ENCODE results near the gene GDPGP1.

Gene GDPGP1

DNA sequence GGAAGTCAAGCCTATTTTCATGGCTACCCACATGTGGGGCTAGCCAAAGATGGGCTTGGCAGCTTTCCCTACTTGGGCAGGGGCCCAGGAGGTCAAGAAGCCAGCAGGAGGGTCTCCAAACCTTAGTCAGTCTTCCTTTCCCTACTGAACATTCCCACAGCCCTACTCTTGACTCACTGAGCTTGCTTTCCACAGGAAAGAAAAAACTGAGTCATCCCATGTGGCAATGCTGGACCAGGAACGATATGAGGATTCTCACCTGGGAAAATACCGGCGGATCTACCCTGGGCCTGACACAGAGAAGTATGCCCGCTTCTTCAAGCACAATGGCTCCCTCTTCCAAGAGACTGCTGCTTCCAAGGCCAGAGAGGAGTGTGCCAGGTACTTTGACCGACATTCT lies 27.8 kb downstream of the GDPGP1 start:
- Histone ChIP-seq H3K9ac (ENCODE audit: low read length) (no peak overlapping the region), H3K79me2 (ENCODE audit: insufficient read depth, low read length) (peaks cover 10% of the 10 kb centered on the region), H3K36me3 (ENCODE audit: insufficient read depth, low read length) (no peaks in the 10 kb centered on the region; the same call in none of the 2 replicates), H3K9me2 (ENCODE audit: low read depth, low read length) (no peaks in the 10 kb centered on the region), H3K4me1 (ENCODE audit: insufficient read depth, low read length, severe bottlenecking) (peaks cover 22% of the 10 kb centered on the region), H3K4me3 (ENCODE audit: low read depth, low read length, poor library complexity, severe bottlenecking) (no peak overlapping the region), H3K4me2 (ENCODE audit: low read length) (no peak overlapping the region), H4K20me1 (ENCODE audit: insufficient read depth, low read length) (no peaks in the 10 kb centered on the region), H3K27ac (ENCODE audit: low read depth, low read length, poor library complexity, severe bottlenecking) (no peak overlapping the region), H3K27me3 (ENCODE audit: insufficient read depth, low read length) (no peaks in the 10 kb centered on the region), H3F3A (ENCODE audit: insufficient read depth, low read length) (no peaks in the 10 kb centered on the region), H3K9me3 (ENCODE audit: low read length) (no peaks in the 10 kb centered on the region), H2AFZ (ENCODE audit: low read length) (no peak overlapping the region)
- TF ChIP-seq EZH2 (IDR thresholded peaks at IDR 0.05; ENCODE audit: borderline replicate concordance, low read length) = no peak
- TF ChIP-seq, protein P1, sequence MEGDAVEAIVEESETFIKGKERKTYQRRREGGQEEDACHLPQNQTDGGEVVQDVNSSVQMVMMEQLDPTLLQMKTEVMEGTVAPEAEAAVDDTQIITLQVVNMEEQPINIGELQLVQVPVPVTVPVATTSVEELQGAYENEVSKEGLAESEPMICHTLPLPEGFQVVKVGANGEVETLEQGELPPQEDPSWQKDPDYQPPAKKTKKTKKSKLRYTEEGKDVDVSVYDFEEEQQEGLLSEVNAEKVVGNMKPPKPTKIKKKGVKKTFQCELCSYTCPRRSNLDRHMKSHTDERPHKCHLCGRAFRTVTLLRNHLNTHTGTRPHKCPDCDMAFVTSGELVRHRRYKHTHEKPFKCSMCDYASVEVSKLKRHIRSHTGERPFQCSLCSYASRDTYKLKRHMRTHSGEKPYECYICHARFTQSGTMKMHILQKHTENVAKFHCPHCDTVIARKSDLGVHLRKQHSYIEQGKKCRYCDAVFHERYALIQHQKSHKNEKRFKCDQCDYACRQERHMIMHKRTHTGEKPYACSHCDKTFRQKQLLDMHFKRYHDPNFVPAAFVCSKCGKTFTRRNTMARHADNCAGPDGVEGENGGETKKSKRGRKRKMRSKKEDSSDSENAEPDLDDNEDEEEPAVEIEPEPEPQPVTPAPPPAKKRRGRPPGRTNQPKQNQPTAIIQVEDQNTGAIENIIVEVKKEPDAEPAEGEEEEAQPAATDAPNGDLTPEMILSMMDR (IDR thresholded peaks at IDR 0.05; ENCODE audit: low read length) = no peak

DNA sequence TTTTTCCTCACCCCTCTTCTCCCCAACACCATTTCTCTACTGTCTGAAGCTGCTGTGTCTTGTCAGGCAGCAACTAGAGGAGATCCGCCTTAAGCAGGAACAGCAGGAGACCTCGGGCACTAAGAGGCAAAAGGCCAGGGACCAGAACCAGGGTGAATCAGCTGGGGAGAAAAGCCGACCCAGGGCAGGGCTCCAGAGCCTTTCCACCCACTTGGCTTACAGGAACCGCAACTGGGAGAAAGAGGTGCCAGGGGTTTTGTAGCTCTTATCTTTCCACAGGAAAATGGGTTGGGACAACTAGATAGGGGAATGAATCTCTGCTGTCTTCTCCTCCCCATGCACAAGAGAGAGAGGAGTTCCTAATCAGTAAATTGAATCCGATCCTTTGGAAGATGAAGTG lies 28.4 kb downstream of the GDPGP1 start:
- no peak overlapping the region for H2AFZ ChIP-seq (ENCODE audit: low read length)
- no peak overlapping the region for H3K9ac ChIP-seq (ENCODE audit: low read length)
- H3K4me3 ChIP-seq (ENCODE audit: low read depth, low read length, poor library complexity, severe bottlenecking) = no peak overlapping the region
- peaks cover 16% of the 10 kb centered on the region for H3K79me2 ChIP-seq (ENCODE audit: insufficient read depth, low read length)
- H3K4me2 ChIP-seq (ENCODE audit: low read length) = no peak overlapping the region
- no peaks in the 10 kb centered on the region for H3K27me3 ChIP-seq (ENCODE audit: insufficient read depth, low read length)
- H3K9me3 ChIP-seq (ENCODE audit: low read length) = no peaks in the 10 kb centered on the region
- no peaks in the 10 kb centered on the region for H3F3A ChIP-seq (ENCODE audit: insufficient read depth, low read length)
- no peak for TF ChIP-seq EZH2 (IDR thresholded peaks at IDR 0.05; ENCODE audit: borderline replicate concordance, low read length)
- TF ChIP-seq, protein P1 (IDR thresholded peaks at IDR 0.05; ENCODE audit: low read length) = no peak
- no peaks in the 10 kb centered on the region for H3K9me2 ChIP-seq (ENCODE audit: low read depth, low read length)
- H3K4me1 ChIP-seq (ENCODE audit: insufficient read depth, low read length, severe bottlenecking) = peaks cover 28% of the 10 kb centered on the region
- no peaks in the 10 kb centered on the region for H4K20me1 ChIP-seq (ENCODE audit: insufficient read depth, low read length)
- peaks cover 5% of the 10 kb centered on the region for H3K36me3 ChIP-seq (ENCODE audit: insufficient read depth, low read length)
- H3K27ac ChIP-seq (ENCODE audit: low read depth, low read length, poor library complexity, severe bottlenecking) = no peak overlapping the region

DNA sequence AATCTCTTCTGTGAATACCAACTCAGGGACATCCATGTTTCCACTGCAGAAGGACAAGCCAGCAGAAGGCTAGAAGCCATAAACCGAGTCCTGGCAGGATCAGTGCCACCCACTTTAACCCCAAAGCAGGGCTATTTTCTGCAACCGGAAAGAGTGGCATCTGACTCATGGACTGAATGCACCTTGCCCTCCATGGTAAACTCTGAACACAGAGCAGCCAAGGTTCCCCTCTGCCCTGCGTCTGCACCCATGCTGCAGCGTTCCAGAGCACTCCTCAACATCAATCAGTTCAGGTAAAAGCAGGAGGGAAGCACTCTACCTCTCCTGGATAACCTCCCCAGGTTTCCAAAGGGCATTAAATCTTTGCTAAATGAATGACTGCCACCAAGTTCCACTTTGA lies 30.7 kb downstream of the GDPGP1 start:
- H2AFZ ChIP-seq (ENCODE audit: low read length) = no peak overlapping the region
- peaks cover 32% of the 10 kb centered on the region for H3K79me2 ChIP-seq (ENCODE audit: insufficient read depth, low read length)
- H3K9me3 ChIP-seq (ENCODE audit: low read length) = no peaks in the 10 kb centered on the region
- H3K27ac ChIP-seq (ENCODE audit: low read depth, low read length, poor library complexity, severe bottlenecking) = peak overlapping the region; percentile 65
- TF ChIP-seq EZH2 (IDR thresholded peaks at IDR 0.05; ENCODE audit: borderline replicate concordance, low read length) = no peak
- TF ChIP-seq, protein P1 (IDR thresholded peaks at IDR 0.05; ENCODE audit: low read length) = no peak
- H4K20me1 ChIP-seq (ENCODE audit: insufficient read depth, low read length) = no peaks in the 10 kb centered on the region
- no peaks in the 10 kb centered on the region for H3K9me2 ChIP-seq (ENCODE audit: low read depth, low read length)
- H3K9ac ChIP-seq (ENCODE audit: low read length) = peak overlapping the region; percentile 86
- no peaks in the 10 kb centered on the region for H3F3A ChIP-seq (ENCODE audit: insufficient read depth, low read length)
- peaks cover 20% of the 10 kb centered on the region for H3K36me3 ChIP-seq (ENCODE audit: insufficient read depth, low read length)
- peaks cover 39% of the 10 kb centered on the region for H3K4me1 ChIP-seq (ENCODE audit: insufficient read depth, low read length, severe bottlenecking)
- H3K27me3 ChIP-seq (ENCODE audit: insufficient read depth, low read length) = no peaks in the 10 kb centered on the region
- H3K4me2 ChIP-seq (ENCODE audit: low read length) = peak overlapping the region; percentile 81
- peak overlapping the region; percentile 90 for H3K4me3 ChIP-seq (ENCODE audit: low read depth, low read length, poor library complexity, severe bottlenecking)

Data from OCI-LY1 (cell line).